GM18867 (cell line): ENCODE measurements around the gene CWC15.
"Not testable (repeated sequence)": the region's sequence is repeated elsewhere in the genome, so short reads cannot be mapped to it uniquely, and the experiment has no call there.

ENCODE experiments used
- ATAC-seq: cut with Tn5 transposase; IDR thresholded peaks from one replicate; pipeline ENCODE4 v1.9.1; 2021; ENCODE audit warnings: mild to moderate bottlenecking, moderate library complexity; ENCODE audit not compliant: unreplicated experiment

Gene CWC15

GRCh38 chr11:94956963-94957362, 16.4 kb downstream of the CWC15 start:
- ATAC-seq = no peak

- no peak for ATAC-seq
Measured at GRCh38 chr11:94954753-94955152, 18.6 kb downstream of the CWC15 start.

DNA sequence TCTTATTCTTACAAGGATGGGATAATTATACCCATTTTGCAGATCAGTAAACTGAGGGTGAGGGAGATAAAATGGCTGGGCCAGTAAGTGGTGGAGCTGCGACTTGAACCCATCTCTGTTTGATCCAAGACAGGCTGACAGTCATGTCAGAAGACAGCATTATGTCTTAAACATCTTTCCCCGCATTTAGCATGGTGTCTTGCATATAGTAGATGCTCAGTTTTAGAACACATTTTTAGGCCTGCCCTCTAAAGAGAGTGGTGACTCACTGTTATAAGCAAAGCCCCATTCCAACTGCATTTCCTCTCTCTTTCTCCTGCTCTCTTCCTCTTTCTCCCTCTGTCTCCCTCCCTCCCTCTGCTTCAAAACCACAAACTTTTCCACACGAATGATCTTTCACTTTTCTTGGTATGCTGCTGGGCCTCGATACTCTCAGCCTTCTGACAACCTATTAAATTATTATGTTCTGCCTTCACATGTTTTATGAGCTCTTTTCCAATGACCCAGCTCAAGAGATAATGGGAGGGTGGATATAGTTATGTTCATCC, 25.2 kb downstream of the CWC15 start:
- no peak for ATAC-seq

DNA sequence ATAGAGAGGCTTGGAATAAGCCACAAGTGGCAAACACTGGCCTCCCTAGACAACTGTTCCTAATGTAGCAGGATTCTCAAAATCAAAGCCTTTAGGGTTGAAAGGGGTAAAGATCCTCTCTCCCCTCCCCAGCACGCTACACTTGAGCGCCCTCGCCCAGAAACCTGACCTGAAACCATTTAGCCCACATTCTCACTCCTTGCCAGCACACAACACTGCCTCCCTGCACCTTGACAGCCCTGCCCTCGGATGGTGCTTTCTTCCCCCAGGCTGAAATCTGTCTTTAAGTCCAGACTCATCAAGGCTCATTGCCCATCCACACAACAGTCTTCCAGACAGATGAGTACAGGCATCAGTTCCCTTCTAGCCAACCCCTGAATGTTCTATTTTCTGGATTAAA, 26.5 kb downstream of the CWC15 start:
- no peak for ATAC-seq

DNA sequence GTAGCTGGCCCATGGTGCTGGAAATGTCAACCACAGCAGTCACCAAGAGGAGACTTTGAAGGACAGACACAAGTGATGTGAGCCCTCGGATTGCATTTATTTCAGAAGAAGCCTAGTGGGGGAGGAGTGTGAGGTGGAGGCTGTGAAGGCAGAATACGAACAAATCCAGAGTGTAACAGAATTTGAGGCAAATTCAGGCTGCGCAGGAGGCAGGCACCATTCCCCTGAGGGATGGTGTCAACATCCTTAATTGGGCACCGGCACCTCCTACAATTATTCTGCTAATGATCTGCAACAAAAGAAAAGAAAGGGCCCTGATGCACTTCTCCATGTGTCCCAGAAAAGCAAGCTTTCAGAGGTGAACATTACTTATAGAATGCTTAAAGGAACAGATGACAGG, 32.2 kb downstream of the CWC15 start:
- ATAC-seq = no peak

- ATAC-seq = no peak
Measured at GRCh38 chr11:94939346-94939745, 34.0 kb downstream of the CWC15 start.

DNA sequence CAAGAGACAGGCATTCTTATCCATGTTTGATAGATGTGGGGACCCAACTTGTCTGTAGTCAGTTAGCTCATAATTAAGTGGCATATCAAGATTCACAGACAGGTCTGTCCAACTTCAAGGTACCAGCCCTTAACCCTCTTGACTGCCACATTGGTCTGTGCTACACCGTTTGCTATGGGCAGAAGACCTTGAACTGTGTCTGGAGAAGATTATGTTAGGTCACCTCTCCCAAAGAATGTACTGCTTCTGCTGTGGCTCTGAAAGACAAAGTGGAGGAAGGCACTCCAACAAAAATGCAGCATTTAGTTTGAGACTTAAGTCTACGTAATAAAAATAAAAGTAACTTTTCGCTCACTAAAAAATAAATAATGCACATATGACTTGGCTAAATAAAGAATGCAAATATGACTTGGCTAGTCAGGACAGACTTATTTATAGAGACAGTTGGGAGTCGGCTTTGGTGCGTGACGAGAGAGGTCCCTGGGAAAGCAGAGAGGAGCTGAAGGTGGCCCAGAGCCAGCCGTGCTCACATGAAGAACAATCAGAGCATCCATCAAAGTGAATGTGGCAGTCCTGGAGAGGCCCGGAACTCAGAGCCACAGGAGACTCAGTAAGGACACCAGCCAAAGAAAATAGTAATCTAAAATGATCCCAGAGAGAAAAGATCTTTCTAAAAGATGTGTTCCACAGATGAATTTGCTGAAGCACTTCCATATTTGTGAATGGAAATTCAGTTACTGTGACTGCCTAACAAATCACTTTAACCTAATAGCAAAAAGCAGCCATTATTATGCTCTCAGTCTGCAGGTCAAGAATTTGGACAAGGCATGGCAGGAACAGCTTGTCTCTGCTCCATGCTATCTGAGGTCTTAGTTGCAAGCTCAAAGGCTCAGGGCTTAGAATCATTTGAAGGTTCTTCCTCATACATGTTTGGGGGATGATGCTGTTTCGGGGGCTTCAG, 35.0 kb downstream of the CWC15 start:
- no peak for ATAC-seq

DNA sequence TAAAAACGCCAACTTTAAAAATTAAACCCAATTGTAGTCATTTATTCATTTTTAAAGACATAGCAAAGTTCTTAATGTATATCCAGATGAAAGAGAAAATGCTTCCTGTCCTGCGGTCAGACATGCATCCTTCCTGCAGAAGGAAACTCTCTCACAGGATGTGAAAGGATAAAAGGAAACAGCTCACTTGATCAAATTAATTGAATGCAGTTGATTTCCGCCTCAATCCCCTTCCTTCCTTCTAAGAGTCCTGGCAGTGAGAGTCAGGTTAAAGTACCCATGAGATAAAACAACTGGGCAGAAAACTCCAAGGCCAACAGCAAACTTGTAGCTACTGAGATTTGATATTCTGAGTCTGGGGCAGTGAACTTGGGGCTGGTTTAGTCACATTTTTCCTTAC, 38.5 kb downstream of the CWC15 start:
- ATAC-seq = no peak

DNA sequence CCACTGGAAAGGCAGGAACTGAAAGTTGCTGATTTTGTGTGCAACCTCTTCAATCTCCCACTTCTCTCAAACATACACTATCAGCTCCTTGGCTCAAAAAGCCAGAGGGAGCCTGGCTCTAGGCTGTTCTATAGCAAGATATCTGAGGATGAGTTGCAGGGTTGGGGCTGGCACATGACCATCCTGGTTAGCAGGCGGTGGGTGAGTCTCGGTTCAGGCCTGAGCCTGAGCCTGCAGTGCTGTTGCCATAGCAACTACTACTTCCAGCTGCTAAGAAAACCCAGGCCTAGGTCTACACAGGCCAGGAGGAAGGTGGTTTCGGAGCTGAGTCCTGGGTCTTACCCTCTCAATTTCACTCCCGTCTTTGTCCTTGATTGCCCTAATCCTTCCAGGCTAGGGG, 39.0 kb downstream of the CWC15 start:
- ATAC-seq = no peak

GRCh38 chr11:94933223-94934130, 39.9 kb downstream of the CWC15 start:
- no peak for ATAC-seq

DNA sequence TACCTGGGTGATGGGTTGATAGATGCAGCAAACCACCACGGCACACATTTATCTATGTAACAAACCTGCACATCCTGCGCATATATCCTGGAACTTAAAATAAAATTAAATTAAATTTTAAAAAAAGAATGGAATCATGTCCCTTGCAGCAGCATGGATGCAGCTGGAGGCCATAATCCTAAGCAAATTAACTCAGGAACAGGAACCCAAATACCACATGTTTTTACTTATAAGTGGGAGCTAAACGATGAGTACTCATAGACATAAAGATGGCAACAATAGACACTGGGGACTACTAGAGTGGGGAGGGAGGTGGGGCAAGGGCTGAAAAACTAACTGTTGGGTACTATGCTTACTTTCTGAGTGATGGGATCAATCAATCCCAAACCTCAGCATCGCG, 40.9 kb downstream of the CWC15 start:
- ATAC-seq = no peak

DNA sequence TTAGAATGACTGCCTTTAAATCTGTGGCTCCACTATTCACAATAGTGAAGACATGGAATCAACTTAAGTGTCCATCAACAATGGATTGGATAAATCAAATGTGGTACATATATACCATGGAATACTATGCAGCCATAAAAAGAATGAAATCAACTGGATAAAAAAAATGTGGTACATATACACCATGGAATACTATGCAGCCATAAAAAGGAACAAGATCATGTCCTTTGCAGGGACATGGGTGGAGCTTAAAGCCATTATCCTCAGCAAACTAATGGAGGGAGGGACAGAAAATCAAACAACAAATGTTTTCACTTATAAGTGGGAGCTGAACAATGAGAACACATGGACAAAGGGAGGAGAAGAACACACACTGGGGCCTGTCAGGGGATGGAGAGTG, 41.3 kb downstream of the CWC15 start:
- not testable (repeated sequence) for ATAC-seq

DNA sequence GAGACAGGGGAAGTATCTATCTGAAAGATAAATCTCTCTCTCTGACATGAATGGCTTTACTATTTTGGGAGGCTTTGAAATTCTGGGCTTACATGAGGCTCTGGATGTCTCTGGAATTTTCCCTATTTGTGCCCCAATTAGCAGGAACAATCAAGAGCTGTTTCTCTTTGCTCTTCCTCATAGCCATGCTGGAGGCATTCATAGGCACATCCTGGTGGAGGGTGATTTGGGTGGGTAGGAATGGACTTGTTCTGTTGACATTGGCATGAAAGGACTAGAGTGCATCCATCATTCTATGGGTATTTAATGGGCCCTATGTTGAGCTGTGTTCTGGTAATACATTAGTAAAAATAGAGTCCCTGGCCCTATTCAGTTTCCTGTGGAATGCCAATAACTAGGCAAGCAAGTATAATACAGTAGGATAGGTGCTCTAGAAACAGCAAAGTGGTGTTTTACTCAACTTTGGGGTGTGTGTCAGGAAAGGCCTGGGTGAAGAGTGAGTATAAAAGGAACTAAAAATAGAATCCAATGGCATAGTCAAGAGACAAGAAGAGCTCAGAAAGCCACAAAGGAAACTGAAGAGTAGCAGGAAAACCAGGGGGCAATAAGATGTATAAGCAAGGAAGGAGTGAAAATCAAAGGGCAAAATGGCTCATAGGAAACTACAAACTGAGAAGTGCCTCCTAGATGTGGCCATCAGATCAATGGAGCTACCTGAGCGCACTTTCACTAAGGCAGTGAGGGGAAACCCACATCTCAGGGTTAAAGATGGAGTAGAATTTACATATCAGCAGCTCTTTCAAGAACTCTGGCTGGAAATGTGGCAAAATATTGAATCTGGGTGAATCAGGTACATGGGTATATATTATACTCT, 45.0 kb downstream of the CWC15 start:
- ATAC-seq = no peak

GRCh38 chr11:94926698-94927237, 46.6 kb downstream of the CWC15 start:
- ATAC-seq = no peak

DNA sequence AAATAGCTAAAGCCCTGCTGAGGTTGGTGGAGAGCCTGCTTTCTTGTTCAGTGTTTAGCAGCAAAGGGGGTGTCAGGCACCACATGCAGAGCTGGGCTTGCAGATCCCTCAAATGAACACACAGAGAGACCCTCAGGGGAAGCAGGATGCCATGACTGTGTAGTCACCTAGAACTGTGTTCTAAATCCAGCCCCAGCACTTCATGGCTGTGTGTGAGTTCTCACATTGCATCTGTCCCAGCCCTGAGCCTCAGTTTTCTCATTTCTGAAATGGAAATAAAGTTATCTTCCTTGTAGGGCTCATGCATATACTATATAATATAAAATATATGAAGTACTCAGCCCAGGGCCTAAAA, 47.1 kb downstream of the CWC15 start:
- ATAC-seq = no peak

GRCh38 chr11:94925422-94926270, 47.7 kb downstream of the CWC15 start:
- ATAC-seq = no peak

DNA sequence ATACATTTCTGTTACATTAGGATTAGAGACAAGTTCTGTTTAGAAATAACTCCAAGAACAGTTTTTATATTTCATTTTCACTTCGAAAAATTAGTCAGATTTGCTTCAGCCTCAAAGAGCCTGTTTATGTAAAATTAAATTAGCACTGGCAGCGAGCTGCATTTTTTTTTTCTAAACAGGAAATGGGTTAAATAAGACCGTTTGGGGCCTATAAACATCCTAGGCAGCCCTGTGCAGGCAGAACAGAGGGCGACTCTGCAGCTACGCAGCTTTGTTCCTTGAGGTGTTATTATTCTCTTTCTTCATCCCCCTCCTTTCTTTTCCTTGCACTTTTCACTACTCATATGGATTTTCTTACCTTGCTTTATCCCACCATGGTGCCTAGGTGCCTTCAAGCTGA, 48.7 kb downstream of the CWC15 start:
- ATAC-seq = no peak

DNA sequence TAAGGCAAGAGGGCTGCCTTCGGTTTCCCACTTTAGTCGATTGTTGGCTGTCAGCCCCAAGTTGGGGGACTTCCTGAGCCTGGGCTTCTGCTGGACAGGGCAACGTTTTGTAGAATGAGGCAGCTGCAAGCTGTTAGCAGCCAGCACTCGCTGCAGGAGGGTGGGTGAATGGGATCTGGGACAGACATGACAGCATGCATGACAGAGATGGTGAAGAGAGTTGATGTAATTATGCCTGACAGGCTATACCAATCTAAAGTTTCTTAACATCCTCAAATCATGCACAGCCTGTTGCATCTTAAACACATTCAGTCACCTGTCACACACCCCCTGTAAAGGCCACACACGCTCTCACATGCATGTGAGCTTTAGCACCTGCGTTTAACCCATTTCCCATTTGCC, 49.2 kb downstream of the CWC15 start:
- no peak for ATAC-seq

- no peak for ATAC-seq
Measured at GRCh38 chr11:94923004-94923334, 50.4 kb downstream of the CWC15 start.
